CD14-positive monocyte (primary cell): ENCODE results near the gene RPS6KA3. TPM values are rescaled to one million over a fixed set of nuclear protein-coding genes. Genes with fewer than 3 reads are reported as not detected.

ENCODE experiments used
- DNase-seq, 3 donors: peaks; one replicate each; pipeline ENCODE4 v3.0.0-alpha.2; 2011 to 2022
- H2AFZ ChIP-seq: 2 replicates; pipeline ENCODE4 v1.6.0; 2012; ENCODE audit warnings: mild to moderate bottlenecking, low read depth, low read length, inconsistent platforms; ENCODE audit not compliant: insufficient read depth, poor library complexity, severe bottlenecking
- H3K27ac ChIP-seq, 2 donors: 1 replicate in 1 of 2; 2 replicates in 1 of 2; pipeline ENCODE4 v1.5.1; 2012 to 2013; ENCODE audit warnings: low read length in 2 of 2, control low read depth in 1 of 2, inconsistent platforms in 1 of 2, low read depth in 1 of 2, mild to moderate bottlenecking in 1 of 2
- H3K27me3 ChIP-seq, 2 donors: one replicate each; pipeline versions ENCODE4 v1.6.0 to v1.6.1; 2011 to 2013; ENCODE audit warnings: low read length in 2 of 2; ENCODE audit not compliant: control insufficient read depth in 2 of 2, insufficient read depth in 2 of 2
- H3K36me3 ChIP-seq, 2 donors: replicated peaks in 1 of 2; 1 replicate in 1 of 2; 2 replicates in 1 of 2; pipeline versions ENCODE4 v1.5.1 to v1.6.1; 2012 to 2013; ENCODE audit warnings: low read length in 2 of 2, control low read depth in 1 of 2, inconsistent platforms in 1 of 2, mild to moderate bottlenecking in 1 of 2; ENCODE audit not compliant: insufficient read depth in 2 of 2, control insufficient read depth in 1 of 2
- H3K4me1 ChIP-seq, 2 donors: 1 replicate in 1 of 2; 2 replicates in 1 of 2; pipeline versions ENCODE4 v1.5.1 to v1.6.1; 2012 to 2013; ENCODE audit warnings: low read length in 2 of 2, control low read depth in 1 of 2, inconsistent platforms in 1 of 2, mild to moderate bottlenecking in 1 of 2, moderate library complexity in 1 of 2; ENCODE audit not compliant: insufficient read depth in 2 of 2, control insufficient read depth in 1 of 2
- H3K4me2 ChIP-seq: replicated peaks from 2 replicates; pipeline ENCODE3; 2012; ENCODE audit warnings: low read length, moderate library complexity, mild to moderate bottlenecking; ENCODE audit not compliant: poor library complexity, severe bottlenecking; ENCODE audit errors: extremely low read depth
- H3K4me3 ChIP-seq, 3 experiments: fragments of 200-600 bp in 1 of 3; sonication (generic) in 1 of 3; replicated peaks in 1 of 3; 1 replicate in 2 of 3; 2 replicates in 1 of 3; pipeline ENCODE4 v1.5.1; 2011 to 2013; ENCODE audit warnings: low read length in 3 of 3, mild to moderate bottlenecking in 3 of 3, control low read depth in 2 of 3, low read depth in 2 of 3, inconsistent platforms in 1 of 3, moderate library complexity in 1 of 3
- H3K79me2 ChIP-seq: 2 replicates; pipeline ENCODE4 v1.6.0; 2012; ENCODE audit warnings: mild to moderate bottlenecking, control low read depth, inconsistent platforms, low read length, moderate library complexity; ENCODE audit not compliant: insufficient read depth
- H3K9ac ChIP-seq: 2 replicates; pipeline ENCODE4 v1.6.0; 2017; ENCODE audit warnings: low read length, mild to moderate bottlenecking; ENCODE audit not compliant: insufficient read depth, poor library complexity, severe bottlenecking
- H3K9me3 ChIP-seq, 2 donors: replicated peaks in 1 of 2; 1 replicate in 1 of 2; 2 replicates in 1 of 2; pipeline versions ENCODE4 v1.5.1 to v1.6.1; 2012 to 2013; ENCODE audit warnings: low read length in 2 of 2, control low read depth in 1 of 2; ENCODE audit not compliant: control insufficient read depth in 1 of 2, insufficient read depth in 1 of 2
- H4K20me1 ChIP-seq: 2 replicates; pipeline ENCODE4 v1.6.0; 2012; ENCODE audit warnings: mild to moderate bottlenecking, low read length, control low read depth, moderate library complexity; ENCODE audit not compliant: insufficient read depth
- H3K27ac Mint-ChIP-seq, 7 donors: one replicate each; pipeline ENCODE4 v1.8.0; 2020; ENCODE audit warnings: mild to moderate bottlenecking in 7 of 7, mixed read lengths in 7 of 7, moderate library complexity in 6 of 7, inconsistent platforms in 2 of 7
- H3K27me3 Mint-ChIP-seq, 3 donors: one replicate each; pipeline ENCODE4 v1.8.0; 2021 to 2022; ENCODE audit warnings: low read depth in 3 of 3, mild to moderate bottlenecking in 3 of 3, mixed read lengths in 3 of 3, moderate library complexity in 3 of 3, inconsistent platforms in 1 of 3
- H3K36me3 Mint-ChIP-seq, 2 donors: one replicate each; pipeline ENCODE4 v1.8.0; 2020; ENCODE audit warnings: mixed read lengths in 2 of 2, inconsistent platforms in 1 of 2, mild to moderate bottlenecking in 1 of 2
- H3K4me1 Mint-ChIP-seq: one replicate; pipeline ENCODE4 v1.8.0; 2020; ENCODE audit warnings: mild to moderate bottlenecking, mixed read lengths
- H3K4me3 Mint-ChIP-seq, 2 donors: one replicate each; pipeline ENCODE4 v1.8.0; 2020; ENCODE audit warnings: mild to moderate bottlenecking in 2 of 2, mixed read lengths in 2 of 2, moderate library complexity in 1 of 2
- H3K9me3 Mint-ChIP-seq, 7 donors: one replicate each; pipeline ENCODE4 v1.8.0; 2020 to 2022; ENCODE audit warnings: mixed read lengths in 7 of 7, mild to moderate bottlenecking in 6 of 7, moderate library complexity in 6 of 7, inconsistent platforms in 2 of 7
- CTCF ChIP-seq: fragments of 200-600 bp; IDR thresholded peaks from one replicate; pipeline ENCODE4 v1.8.0; 2022; ENCODE audit warnings: antibody characterized with exemption, mild to moderate bottlenecking
- WGBS: methylation state at CpG from one replicate; pipeline ENCODE4 v1.1.5; 2013; ENCODE audit warnings: missing lambda C conversion rate; ENCODE audit not compliant: insufficient coverage; 5-methylcytosine and 5-hydroxymethylcytosine counted together
- intact Hi-C, 2 donors: fragments of 100-400 bp; cut with micrococcal nuclease; formaldehyde crosslinking; loops; one replicate each; pipeline versions ENCODE4 v1.15.0 to v1.15.1; 2023
- polyA plus RNA-seq, 3 donors: library from polyadenylated mRNA; depleted of rRNA in 1 of 3; unstranded in 2 of 3; stranded (reverse) in 1 of 3; fragments of 300-500 nt in 2 of 3; fragments of >200 nt in 1 of 3; fragmentation: Illumina TruSeq in 2 of 3; gene quantifications; 1 replicate in 2 of 3; 2 replicates in 1 of 3; pipeline ENCODE4 v1.2.3, GENCODE V29; 2012 to 2021

RPS6KA3 gene
- polyA plus RNA-seq, 3 donors, result 14.6 to 28.2 (median 21.6) TPM

DNA sequence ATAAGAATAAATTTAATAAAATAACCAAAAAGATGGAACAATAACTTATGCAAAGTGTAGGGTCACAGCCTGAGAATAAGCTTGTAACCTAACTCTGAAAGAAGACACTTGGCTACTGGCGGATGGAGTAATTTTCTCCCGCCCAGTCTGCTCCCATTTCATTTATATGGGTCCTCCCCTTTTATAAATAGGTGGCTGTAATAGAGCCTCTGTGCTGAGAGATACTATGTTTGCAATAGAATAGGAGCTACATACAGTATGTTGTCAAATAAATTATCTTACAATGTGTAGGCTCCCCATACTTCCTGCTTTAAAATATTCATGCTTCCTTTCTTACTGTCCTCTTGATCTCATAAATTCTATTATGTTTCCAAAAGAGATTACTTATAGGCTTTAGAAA lies 28.2 kb upstream of the RPS6KA3 start:
- Histone ChIP-seq H2AFZ (no peak overlapping the region), H3K27me3 (peaks cover 0 to 6% of the 10 kb centered on the region in 2 donors), H3K4me3 (no peak overlapping the region), H4K20me1 (no peaks in the 10 kb centered on the region), H3K9ac (no peak overlapping the region), H3K79me2 (no peaks in the 10 kb centered on the region), H3K36me3 (no peaks in the 10 kb centered on the region), H3K27ac (no peak overlapping the region), H3K4me1 (no peaks in the 10 kb centered on the region), H3K9me3 (no peaks in the 10 kb centered on the region), H3K4me2 (no peak overlapping the region)
- TF ChIP-seq CTCF, result no peak
- peaks cover 5% of the 10 kb centered on the region for H3K4me1 Mint-ChIP-seq
- peaks cover 0 to 7% (median 4%) of the 10 kb centered on the region in 3 donors for H3K27me3 Mint-ChIP-seq
- peaks cover 0 to 1% (median 0%) of the 10 kb centered on the region in 7 donors for H3K9me3 Mint-ChIP-seq
- no peak overlapping the region for H3K4me3 Mint-ChIP-seq
- no CpG with 5 or more reads among the region's 2 CpGs for WGBS
- intact Hi-C loops, result no loop called here
- H3K36me3 Mint-ChIP-seq, result no peaks in the 10 kb centered on the region
- H3K27ac Mint-ChIP-seq, result no peak overlapping the region
- DNase-seq, result no peak

GRCh38 chrX:20294284-20294683 lies 27.6 kb upstream of the RPS6KA3 start:
- Histone ChIP-seq H3K9me3 (no peaks in the 10 kb centered on the region), H3K9ac (no peak overlapping the region), H3K27ac (no peak overlapping the region), H3K4me3 (no peak overlapping the region), H3K4me2 (no peak overlapping the region), H4K20me1 (no peaks in the 10 kb centered on the region), H2AFZ (no peak overlapping the region), H3K79me2 (no peaks in the 10 kb centered on the region), H3K36me3 (no peaks in the 10 kb centered on the region), H3K27me3 (peaks cover 0 to 6% of the 10 kb centered on the region in 2 donors), H3K4me1 (no peaks in the 10 kb centered on the region)
- peaks cover 0 to 1% (median 0%) of the 10 kb centered on the region in 7 donors for H3K9me3 Mint-ChIP-seq
- no peak overlapping the region for H3K4me3 Mint-ChIP-seq
- DNase-seq, result no peak
- peaks cover 5% of the 10 kb centered on the region for H3K4me1 Mint-ChIP-seq
- H3K27ac Mint-ChIP-seq, result no peak overlapping the region
- peaks cover 0 to 7% (median 4%) of the 10 kb centered on the region in 3 donors for H3K27me3 Mint-ChIP-seq
- H3K36me3 Mint-ChIP-seq, result no peaks in the 10 kb centered on the region
- no peak for TF ChIP-seq CTCF
- intact Hi-C loops, result no loop called here
